Measurements from ENCODE around the gene DRD5.

DRD5 gene

GRCh38 chr4:9782136-9782436, 652 bp downstream of the DRD5 start:
- TF ChIP-seq FOXM1 (IDR thresholded peaks at IDR 0.05; ENCODE audit: borderline replicate concordance, low read depth) = no peak
- no peak for TF ChIP-seq CEBPB (IDR thresholded peaks at IDR 0.05)
- TF ChIP-seq MAX (IDR thresholded peaks at IDR 0.05) = no peak
- TF ChIP-seq USF1 (IDR thresholded peaks at IDR 0.05) = no peak
- TF ChIP-seq REST (IDR thresholded peaks at IDR 0.05; ENCODE audit: low read depth) = no peak
- no peak for TF ChIP-seq CREB1 (IDR thresholded peaks at IDR 0.05; ENCODE audit: low read depth)
- no peak for TF ChIP-seq RAD21 (IDR thresholded peaks at IDR 0.05; ENCODE audit: low read depth)
- no peak for TF ChIP-seq TAF1 (IDR thresholded peaks at IDR 0.05; ENCODE audit: low read depth)
- no peak for TF ChIP-seq TCF12 (IDR thresholded peaks at IDR 0.05; ENCODE audit: low read depth)
- no peak for TF ChIP-seq EGR1 (IDR thresholded peaks at IDR 0.05)

- TF ChIP-seq TCF12 (IDR thresholded peaks at IDR 0.05; ENCODE audit: low read depth) (no peak), EGR1 (IDR thresholded peaks at IDR 0.05) (no peak), FOXM1 (IDR thresholded peaks at IDR 0.05; ENCODE audit: borderline replicate concordance, low read depth) (no peak), EP300 (IDR thresholded peaks at IDR 0.05; ENCODE audit: borderline replicate concordance) (no peak), CREB1 (IDR thresholded peaks at IDR 0.05; ENCODE audit: low read depth) (no peak), USF1 (IDR thresholded peaks at IDR 0.05) (no peak), YY1 (IDR thresholded peaks at IDR 0.05; ENCODE audit: low read depth) (no peak), TEAD4 (IDR thresholded peaks at IDR 0.05) (no peak), MAX (IDR thresholded peaks at IDR 0.05) (no peak)
These were observed 10.9 kb downstream of the DRD5 start for GRCh38 chr4:9792381-9792780.

- TF ChIP-seq TCF12 (IDR thresholded peaks at IDR 0.05; ENCODE audit: low read depth) (no peak), MAX (IDR thresholded peaks at IDR 0.05) (no peak), CEBPB (IDR thresholded peaks at IDR 0.05) (no peak), YY1 (IDR thresholded peaks at IDR 0.05; ENCODE audit: low read depth) (no peak), ZBTB7A (IDR thresholded peaks at IDR 0.05; ENCODE audit: low read depth) (no peak), EGR1 (IDR thresholded peaks at IDR 0.05) (no peak), FOXM1 (IDR thresholded peaks at IDR 0.05; ENCODE audit: borderline replicate concordance, low read depth) (no peak), REST (IDR thresholded peaks at IDR 0.05; ENCODE audit: low read depth) (no peak)
These were observed 19.4 kb downstream of the DRD5 start for GRCh38 chr4:9800848-9801247.

GRCh38 chr4:9804918-9805317, 23.5 kb downstream of the DRD5 start:
- TF ChIP-seq EP300 (IDR thresholded peaks at IDR 0.05; ENCODE audit: borderline replicate concordance) (no peak), REST (IDR thresholded peaks at IDR 0.05; ENCODE audit: low read depth) (no peak), MAX (IDR thresholded peaks at IDR 0.05) (no peak)

- TF ChIP-seq TCF12 (IDR thresholded peaks at IDR 0.05; ENCODE audit: low read depth) = no peak
- TF ChIP-seq YY1 (IDR thresholded peaks at IDR 0.05; ENCODE audit: low read depth) = no peak
- TF ChIP-seq CREB1 (IDR thresholded peaks at IDR 0.05; ENCODE audit: low read depth) = no peak
- no peak for TF ChIP-seq RAD21 (IDR thresholded peaks at IDR 0.05; ENCODE audit: low read depth)
- TF ChIP-seq ZBTB7A (IDR thresholded peaks at IDR 0.05; ENCODE audit: low read depth) = no peak
- TF ChIP-seq USF1 (IDR thresholded peaks at IDR 0.05) = no peak
- no peak for TF ChIP-seq REST (IDR thresholded peaks at IDR 0.05; ENCODE audit: low read depth)
- TF ChIP-seq CEBPB (IDR thresholded peaks at IDR 0.05) = no peak
- TF ChIP-seq EP300 (IDR thresholded peaks at IDR 0.05; ENCODE audit: borderline replicate concordance) = no peak
These were observed 26.6 kb downstream of the DRD5 start for GRCh38 chr4:9808077-9808476.

All from Ishikawa (cell line).